Measurements from ENCODE around the gene KAZN.

The KAZN gene

GRCh38 chr1:14857436-14858195, 259.1 kb downstream of the KAZN start:
- no peak for DNase-seq (ENCODE audit: low spot score)

GRCh38 chr1:14862114-14862771, 263.8 kb downstream of the KAZN start:
- no peak for DNase-seq (ENCODE audit: low spot score)

DNA sequence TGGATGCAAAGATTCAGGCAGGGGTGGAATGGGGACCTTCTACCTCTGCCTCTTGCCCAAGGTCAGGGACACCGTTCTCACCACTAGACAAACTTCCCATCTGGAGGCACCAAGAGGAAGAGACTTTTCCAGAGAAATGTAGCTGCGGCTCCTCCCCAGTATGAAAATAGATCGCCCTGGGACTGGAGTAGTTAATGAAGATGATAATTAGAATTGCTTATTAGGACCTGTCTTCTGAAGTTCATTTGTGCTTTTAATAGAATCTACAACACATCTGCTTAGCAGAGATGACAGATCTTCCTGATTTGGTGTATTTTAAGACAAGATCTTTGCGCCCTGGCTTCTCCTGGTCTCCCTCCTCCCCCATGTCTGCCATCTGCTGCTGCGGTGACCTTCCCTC, 266.6 kb downstream of the KAZN start:
- no peak for DNase-seq (ENCODE audit: low spot score)

GRCh38 chr1:14866911-14867612, 268.6 kb downstream of the KAZN start:
- DNase-seq (ENCODE audit: low spot score) = no peak

DNA sequence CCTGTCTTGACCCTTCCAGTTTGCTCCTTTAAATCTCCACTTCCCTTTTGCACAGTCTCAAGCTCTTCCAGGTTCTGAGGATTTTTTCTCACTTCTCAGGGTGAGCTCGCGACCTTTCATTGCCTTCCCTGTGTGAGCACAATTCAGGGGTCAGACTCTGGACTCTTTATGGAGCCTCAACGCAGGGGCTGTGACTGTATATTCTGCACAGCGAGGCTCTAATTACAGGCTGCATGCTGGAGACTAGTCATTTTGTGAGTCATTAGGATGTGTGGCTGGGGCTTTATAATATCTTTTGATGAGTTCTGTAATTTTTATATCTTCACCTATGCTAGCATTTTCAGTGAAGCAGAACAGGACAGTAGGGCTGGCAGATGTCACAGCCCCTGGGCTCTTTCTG, 270.7 kb downstream of the KAZN start:
- no peak for DNase-seq (ENCODE audit: low spot score)

- DNase-seq (ENCODE audit: low spot score) = no peak
These were observed 272.9 kb downstream of the KAZN start for GRCh38 chr1:14871218-14871970.

DNA sequence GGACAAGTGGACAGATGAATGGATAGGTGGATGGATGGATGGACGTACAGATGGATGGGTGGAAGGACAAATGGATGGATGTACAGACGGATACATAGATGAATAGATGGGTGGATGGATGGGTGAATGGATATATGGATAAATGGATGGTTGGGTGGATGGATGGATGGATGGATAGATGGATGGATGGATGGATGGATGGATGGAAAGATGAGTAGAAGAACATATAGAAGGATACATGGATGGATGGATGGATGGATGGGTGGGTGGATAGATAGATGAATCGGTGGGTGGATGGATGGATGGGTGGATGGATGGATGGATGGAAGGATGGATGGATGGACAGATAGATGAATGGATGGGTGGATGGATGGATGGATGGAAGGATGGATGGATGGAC, 274.3 kb downstream of the KAZN start:
- no peak for DNase-seq (ENCODE audit: low spot score)

DNA sequence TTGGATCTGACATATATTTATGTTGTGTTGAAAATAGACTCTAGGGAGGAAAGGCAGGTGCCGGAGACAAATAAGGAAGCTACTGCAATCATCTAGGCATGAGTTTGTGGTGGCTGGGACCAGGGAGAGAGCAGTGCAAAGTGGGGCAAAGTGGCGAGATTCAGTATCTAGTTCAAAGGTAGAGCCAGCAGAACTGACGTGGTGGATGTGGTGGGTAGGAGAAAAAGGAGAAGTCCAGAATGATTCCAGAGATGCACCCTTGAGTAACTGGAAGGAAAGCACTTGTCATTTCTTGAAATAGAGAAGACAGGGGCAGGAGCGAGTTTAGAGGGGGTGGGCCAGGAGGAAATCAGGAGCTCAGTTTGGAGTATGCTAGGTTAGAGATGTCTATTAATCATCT, 275.2 kb downstream of the KAZN start:
- DNase-seq (ENCODE audit: low spot score) = no peak

DNA sequence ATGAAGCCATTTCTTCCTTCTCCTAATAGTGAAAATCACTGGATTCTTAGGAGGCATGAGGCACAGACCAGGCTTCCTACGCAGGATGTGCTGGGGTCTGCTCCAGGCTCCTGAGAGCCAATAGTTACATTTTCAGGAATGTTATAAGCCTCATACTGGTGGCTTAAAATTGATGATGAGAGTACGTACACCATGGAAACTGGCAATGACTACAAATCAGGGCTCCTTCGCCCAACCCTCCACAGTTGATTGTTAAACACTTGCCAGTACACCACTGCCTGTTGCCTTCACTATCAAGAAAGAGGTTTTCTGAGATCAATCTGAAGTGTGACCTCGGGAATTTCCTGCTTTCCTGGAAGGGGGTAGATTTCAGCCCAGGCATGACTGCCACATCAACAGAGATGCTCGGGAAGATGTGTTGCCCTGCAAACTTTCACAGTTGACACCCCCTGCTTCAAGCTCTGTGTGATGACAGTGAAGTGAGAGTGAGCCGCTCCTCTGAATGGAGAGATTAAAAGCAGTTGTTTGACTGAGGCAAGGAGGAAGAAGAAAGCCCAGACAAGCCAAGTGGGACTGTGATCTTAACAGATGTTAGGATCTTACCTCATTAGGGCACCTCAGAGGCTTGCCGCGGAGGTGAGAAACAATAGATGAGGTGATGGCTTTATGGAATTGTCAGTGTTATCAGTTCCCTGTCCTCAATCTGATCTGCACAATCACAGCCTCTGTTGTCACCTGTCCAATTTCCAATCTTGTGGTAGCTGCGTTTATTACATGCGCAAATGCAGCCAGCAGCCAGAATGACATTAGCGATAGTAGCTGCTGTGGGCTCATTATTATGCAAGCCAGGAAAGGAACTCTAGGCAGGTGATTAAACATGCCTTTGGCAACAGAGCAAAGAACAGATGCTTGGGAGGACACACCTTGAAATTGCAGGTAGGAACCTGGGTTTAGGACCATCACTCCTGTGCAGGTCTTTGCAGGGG, 277.3 kb downstream of the KAZN start:
- DNase-seq (ENCODE audit: low spot score) = no peak

GRCh38 chr1:14876747-14877146, 278.3 kb downstream of the KAZN start:
- no peak for DNase-seq (ENCODE audit: low spot score)

DNA sequence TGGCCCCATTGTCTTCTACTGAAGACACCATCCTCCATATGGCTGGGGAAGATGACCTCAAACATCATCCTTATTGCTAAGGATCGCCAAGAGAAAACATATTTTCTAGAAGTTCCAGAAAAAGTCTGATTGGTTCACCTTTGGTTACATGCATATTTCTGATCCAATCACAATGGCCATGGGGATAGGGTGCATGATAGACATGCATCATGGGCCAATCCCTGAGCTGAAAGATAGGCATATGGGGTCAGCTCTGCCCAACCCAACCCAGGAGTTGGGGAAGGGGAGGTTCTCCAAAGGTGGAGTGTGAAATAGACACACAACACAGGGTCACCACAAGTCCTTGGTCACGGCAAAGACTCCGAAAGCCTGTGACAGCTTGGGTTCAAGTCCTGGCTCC, 278.7 kb downstream of the KAZN start:
- no peak for DNase-seq (ENCODE audit: low spot score)

GRCh38 chr1:14878124-14878523, 279.6 kb downstream of the KAZN start:
- DNase-seq (ENCODE audit: low spot score) = no peak

DNA sequence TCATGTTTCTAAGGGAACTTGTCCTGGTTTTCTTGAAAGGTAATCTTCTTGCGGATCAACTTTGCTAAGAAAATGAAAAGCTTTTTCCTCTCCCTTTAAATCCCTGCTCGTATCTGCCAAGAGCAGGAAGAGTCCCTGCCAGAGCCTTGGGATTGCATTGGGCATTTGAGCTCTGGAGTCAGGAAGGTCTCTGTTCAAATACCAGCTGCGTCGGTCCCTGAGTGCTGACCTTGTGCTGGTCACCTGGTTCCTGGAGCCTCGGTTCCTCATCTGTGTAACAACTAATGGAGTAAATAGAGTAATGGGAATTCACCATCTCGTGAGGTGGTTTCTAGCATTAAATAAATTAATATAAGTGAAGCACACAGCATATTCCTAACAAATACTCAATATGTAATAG, 280.5 kb downstream of the KAZN start:
- no peak for DNase-seq (ENCODE audit: low spot score)

GRCh38 chr1:14880456-14881316, 282.2 kb downstream of the KAZN start:
- no peak for DNase-seq (ENCODE audit: low spot score)

- no peak for DNase-seq (ENCODE audit: low spot score)
These were observed 283.5 kb downstream of the KAZN start for GRCh38 chr1:14881775-14882672.

DNA sequence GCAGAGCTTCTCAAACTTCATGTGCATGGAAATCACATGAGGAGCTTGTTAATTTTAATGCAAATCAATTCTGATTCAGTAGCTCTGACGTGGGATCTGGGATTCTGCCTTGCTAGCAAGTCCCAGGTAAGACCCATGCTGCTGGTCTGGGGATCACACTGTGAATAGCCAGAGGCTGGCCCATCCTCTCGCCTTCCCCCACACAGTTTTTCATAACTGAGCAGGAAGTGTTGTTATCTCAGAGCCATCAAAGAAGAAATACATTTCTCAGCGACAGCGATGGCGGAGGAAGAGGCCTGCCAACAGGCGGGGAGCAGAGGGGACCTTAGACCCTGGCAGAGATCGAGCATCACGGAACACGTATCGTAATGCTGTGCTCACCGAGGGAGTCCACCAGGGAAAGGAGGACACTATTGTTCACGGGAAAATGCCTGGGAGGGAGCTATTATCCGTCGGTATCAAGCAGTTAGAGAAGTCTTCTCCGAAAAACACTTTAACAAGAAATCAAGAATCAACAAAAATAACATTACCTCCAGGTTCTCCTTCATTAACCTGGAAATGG, 286.2 kb downstream of the KAZN start:
- no peak for DNase-seq (ENCODE audit: low spot score)

- no peak for DNase-seq (ENCODE audit: low spot score)
These were observed 288.6 kb downstream of the KAZN start for GRCh38 chr1:14887044-14887566.

- DNase-seq (ENCODE audit: low spot score) = no peak
These were observed 289.4 kb downstream of the KAZN start for GRCh38 chr1:14887764-14888350.
